Measurements from ENCODE around the gene TMEM132E.

Gene TMEM132E

DNA sequence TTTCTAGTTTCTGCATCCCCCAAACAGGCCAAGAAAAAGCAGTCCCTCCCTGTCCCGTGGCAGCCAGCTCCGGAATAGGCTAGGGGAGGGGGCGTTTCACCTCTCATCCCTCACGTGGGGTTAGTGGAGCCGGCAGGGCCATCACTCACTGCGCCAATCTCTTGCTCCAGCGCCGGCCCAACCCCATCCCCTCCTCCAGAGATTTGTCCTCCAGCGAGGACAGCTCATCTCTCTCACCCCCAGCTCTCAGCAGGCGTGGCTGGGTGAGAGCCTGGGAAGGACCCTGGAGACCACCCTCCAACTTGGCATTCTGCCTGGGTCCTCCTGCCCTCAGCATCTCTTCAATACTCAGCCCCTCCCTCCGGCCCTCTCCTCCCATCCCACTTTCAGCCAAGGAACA, 74.1 kb downstream of the TMEM132E start:
- TF ChIP-seq, protein P1, sequence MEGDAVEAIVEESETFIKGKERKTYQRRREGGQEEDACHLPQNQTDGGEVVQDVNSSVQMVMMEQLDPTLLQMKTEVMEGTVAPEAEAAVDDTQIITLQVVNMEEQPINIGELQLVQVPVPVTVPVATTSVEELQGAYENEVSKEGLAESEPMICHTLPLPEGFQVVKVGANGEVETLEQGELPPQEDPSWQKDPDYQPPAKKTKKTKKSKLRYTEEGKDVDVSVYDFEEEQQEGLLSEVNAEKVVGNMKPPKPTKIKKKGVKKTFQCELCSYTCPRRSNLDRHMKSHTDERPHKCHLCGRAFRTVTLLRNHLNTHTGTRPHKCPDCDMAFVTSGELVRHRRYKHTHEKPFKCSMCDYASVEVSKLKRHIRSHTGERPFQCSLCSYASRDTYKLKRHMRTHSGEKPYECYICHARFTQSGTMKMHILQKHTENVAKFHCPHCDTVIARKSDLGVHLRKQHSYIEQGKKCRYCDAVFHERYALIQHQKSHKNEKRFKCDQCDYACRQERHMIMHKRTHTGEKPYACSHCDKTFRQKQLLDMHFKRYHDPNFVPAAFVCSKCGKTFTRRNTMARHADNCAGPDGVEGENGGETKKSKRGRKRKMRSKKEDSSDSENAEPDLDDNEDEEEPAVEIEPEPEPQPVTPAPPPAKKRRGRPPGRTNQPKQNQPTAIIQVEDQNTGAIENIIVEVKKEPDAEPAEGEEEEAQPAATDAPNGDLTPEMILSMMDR (conservative IDR thresholded peaks at IDR 0.05; ENCODE audit: low read length) = no peak
- no peak for DNase-seq (ENCODE audit: low read depth)
- H3K4me3 ChIP-seq (ENCODE audit: low read length) = no peak overlapping the region

- no peak for DNase-seq (ENCODE audit: low read depth)
- no peak overlapping the region for H3K4me3 ChIP-seq (ENCODE audit: low read length)
- TF ChIP-seq, protein P1 (conservative IDR thresholded peaks at IDR 0.05; ENCODE audit: low read length) = no peak
Observed at GRCh38 chr17:34654276-34654880, 75.0 kb downstream of the TMEM132E start.

DNA sequence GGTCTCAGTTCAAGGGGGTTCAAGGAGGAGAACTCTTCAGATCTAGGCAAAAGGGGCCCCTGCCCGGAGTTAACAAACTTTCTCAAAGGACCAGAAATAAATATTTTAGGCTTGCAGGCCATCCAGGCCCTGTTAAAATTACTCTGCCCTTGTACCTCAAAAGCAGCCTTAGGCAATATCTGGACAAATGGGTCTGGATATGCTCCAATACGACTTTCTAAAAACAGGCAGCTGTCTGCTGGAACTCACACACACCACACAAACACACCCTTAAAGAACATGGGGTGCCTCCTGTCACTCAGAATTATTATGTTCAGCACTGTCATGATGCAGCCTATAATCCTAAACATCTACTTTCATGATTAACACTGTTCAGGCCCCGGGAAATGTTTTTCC, 75.5 kb downstream of the TMEM132E start:
- TF ChIP-seq, protein P1 (conservative IDR thresholded peaks at IDR 0.05; ENCODE audit: low read length) = no peak
- DNase-seq (ENCODE audit: low read depth) = no peak
- no peak overlapping the region for H3K4me3 ChIP-seq (ENCODE audit: low read length)

DNA sequence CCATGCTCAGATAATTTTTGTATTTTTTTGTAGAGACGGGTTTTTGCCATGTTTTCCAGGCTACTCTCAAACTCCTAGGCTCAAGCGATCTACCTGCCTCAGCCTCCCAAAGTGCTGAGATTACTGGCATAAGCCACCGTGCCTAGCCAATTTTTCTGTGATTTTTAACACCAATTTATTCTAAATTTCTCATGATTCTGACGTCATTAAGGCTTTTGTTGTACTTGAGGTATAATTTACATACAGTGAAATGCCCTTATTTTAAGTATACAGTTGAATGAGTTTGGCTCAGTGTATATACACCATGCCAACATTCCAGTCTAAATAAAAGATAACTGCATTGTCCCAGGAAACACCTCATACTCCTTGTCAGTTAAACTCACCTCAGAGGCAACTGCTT, 77.4 kb downstream of the TMEM132E start:
- no peak for DNase-seq (ENCODE audit: low read depth)
- TF ChIP-seq, protein P1 (conservative IDR thresholded peaks at IDR 0.05; ENCODE audit: low read length) = no peak
- H3K4me3 ChIP-seq (ENCODE audit: low read length) = no peak overlapping the region

GRCh38 chr17:34658811-34659560, 79.6 kb downstream of the TMEM132E start:
- no peak overlapping the region for H3K4me3 ChIP-seq (ENCODE audit: low read length)
- DNase-seq (ENCODE audit: low read depth) = no peak
- TF ChIP-seq, protein P1 (conservative IDR thresholded peaks at IDR 0.05; ENCODE audit: low read length) = no peak

GRCh38 chr17:34663714-34664113, 84.3 kb downstream of the TMEM132E start:
- no peak overlapping the region for H3K4me3 ChIP-seq (ENCODE audit: low read length)
- TF ChIP-seq, protein P1 (conservative IDR thresholded peaks at IDR 0.05; ENCODE audit: low read length) = no peak
- no peak for DNase-seq (ENCODE audit: low read depth)
